GM21723 (cell line): ENCODE data around the gene GRAPL.
"Not testable (repeated sequence)": the region's sequence is repeated elsewhere in the genome, so short reads cannot be mapped to it uniquely, and the experiment has no call there.

Source experiments
- ATAC-seq: cut with Tn5 transposase; IDR thresholded peaks from one replicate; pipeline ENCODE4 v1.9.1; 2021; ENCODE audit warnings: mild to moderate bottlenecking, moderate library complexity; ENCODE audit not compliant: unreplicated experiment

Gene GRAPL

DNA sequence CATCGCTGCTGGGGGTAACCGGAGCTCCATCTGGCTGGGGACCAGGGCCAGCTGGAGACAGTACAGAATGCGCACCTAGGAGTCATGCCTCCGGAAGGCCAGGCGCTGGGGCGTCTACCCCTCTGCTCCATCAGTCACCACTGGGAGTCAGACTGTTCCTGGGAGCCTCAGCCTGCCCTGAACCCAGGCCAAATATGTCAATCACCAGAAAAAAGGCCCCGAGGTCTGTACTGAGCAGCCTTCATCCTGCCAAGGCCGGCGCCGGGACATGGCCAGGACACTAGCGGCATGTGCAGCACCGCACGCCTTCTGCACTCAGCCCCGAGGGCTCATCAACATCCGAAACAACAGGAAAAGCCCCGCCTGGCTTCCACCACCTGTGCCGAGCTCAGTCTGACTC lies 8.7 kb downstream of the GRAPL start:
- ATAC-seq = not testable (repeated sequence)

GRCh38 chr17:19136605-19137004 lies 9.2 kb downstream of the GRAPL start:
- ATAC-seq = not testable (repeated sequence)

DNA sequence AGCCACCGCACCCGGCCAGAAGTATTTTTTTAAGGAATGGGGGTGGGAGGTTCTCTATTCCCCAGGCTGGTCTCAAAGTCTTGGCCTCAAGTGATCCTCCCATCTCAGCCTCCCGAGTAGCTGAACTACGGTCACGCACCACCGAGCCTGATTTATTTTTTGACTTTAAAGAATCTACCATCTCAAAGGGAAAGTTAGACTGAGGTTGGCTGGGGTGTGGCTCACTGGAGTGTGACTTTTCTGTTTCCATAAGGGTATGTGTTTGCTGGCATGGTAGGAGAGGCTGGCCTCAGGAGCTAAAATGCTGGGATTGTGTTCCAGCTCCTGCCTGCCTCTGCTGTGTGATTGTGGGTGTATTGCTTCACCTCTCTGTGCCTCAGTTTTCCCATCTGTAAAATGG lies 10.6 kb downstream of the GRAPL start:
- ATAC-seq = not testable (repeated sequence)

DNA sequence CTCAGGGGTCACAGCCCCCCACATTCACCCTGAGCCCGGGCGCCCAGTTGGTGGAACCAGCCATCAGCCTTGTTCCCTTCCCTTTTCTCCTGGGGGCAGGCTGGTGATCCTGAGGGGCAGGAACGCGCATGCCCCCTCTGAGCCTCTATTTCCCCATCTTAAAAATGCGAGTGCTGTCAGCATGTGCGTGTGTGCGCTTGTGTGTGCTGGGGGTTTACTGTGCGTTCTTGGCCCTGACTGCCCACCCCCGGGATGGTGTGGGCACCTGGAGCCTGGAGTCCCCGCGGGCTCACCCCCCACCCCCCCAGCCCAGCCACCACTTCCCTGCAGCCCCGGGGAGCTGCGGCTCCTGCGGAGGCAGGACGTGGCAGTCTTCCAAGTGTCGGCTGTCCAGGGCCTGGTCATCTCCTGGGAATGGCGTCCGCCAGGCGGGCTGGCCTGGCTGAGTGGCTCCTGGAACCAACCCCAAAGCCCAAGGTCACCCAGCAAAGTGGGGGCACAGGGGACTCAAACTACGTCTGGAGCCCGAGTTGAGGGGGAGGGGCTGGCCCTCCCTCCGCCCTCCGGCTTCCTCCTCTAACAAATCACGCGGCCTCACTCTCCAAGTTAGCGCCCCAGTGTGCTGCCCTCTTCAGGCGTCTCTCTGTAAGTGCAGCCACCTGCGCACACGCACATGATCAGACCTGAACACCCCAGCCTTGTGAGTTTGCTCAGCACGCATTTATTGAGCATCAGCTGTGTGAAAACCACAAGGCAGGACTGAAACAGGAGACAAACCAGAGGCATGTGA lies 14.2 kb downstream of the GRAPL start:
- ATAC-seq = peak; percentile 56

- ATAC-seq = not testable (repeated sequence)
Measured at GRCh38 chr17:19142419-19142818, 15.0 kb downstream of the GRAPL start.

- not testable (repeated sequence) for ATAC-seq
Measured at GRCh38 chr17:19143097-19143777, 15.8 kb downstream of the GRAPL start.

- not testable (repeated sequence) for ATAC-seq
Measured at GRCh38 chr17:19144373-19144772, 17.0 kb downstream of the GRAPL start.

- ATAC-seq = not testable (repeated sequence)
Measured at GRCh38 chr17:19145471-19145870, 18.1 kb downstream of the GRAPL start.

DNA sequence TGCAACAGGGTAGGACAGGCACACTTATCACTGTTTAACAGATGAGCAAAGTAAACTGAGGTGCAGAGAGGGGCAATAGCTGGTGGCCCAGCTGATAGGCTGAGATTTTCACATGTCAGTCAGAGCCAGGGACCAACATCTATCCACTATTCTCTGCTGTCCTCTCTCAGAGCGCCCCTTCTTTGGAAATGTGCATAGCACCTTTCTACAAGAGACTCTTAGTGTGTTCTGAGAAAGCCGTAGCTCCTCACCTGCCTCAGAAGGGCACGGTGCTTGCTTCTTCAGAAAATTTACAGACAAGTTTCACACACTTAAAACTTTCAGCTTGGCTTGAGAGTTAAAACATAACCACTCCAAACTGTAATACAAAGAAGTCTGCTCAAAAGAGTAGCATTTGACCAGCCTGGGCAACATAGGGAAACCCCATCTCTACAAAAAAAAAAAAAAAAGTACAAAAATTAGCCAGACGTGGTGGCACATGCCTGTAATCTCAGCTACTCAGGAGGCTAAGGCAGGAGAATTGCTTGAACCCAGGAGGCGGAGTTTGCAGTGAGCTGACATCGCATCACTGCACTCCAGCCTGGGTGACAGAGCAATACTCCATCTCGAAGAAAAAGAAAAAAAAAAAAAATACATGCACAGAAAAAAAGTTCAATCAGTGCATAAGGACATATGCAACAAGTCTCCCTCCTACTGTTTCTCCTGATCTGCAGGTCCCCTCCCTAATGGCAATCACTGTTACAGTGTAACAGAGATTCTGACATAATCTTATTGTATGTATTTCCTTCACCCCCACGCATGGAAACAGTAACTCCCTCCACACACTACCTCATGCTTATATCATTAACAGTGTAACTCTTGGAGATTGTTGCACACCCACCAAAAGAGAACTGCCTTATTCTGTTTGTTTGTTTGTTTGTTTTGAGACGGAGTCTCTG lies 23.6 kb downstream of the GRAPL start:
- not testable (repeated sequence) for ATAC-seq

DNA sequence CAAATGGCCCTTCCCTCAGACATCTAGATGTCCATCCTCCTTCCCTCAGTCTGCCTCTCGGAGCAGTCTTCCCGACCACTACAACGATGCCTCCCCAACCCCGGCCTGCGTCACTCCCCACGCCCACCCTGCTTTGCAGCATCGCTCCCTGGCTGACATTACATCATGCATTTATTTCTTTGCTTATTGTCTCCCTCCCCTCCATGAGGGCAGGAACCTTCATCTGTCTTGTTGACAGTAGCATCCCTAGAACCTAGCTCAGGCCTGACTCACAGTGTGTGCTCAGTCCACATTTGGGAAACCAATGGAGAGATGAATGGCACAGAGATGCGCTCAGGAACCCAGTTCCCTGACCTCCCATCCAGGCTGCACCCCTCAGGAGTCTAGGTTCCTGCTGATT lies 30.2 kb downstream of the GRAPL start:
- not testable (repeated sequence) for ATAC-seq

DNA sequence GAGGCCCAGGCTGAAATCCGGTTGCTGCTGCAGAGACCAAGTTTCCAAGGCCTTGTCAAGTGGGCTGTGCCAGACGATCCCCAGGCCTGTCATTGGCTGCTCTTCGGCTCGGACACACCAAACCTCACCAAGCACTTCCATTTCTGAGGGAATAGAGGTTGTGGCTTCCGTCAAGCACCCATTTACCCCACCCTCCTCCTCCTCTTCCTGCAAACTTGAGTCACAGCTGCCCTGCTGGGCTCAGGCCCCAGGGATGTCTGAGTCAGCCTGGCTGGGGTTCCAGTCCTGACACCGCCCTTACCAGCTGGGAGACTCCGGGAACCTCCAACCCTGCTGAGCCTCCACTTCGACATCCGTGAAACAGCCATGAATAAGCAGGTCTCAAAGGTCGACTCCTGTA lies 31.1 kb downstream of the GRAPL start:
- not testable (repeated sequence) for ATAC-seq

DNA sequence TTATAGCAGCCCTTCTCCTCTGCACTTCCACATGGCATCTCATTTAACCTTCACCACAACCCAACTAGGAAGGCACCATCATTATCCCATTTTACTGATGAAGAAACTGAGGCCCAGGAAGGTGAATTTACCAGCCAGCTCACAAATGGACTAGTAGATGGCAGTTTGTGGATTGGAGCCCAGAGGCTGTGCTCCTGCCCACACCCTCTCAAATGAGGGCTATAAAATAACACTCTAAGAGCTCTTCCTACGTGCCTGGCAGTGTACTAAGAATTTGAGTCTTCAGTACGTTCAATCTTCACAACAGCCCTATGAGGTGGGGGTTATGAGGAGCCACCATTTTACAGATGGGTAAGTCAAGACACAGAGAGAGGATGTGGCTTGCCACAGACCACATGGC lies 31.5 kb downstream of the GRAPL start:
- ATAC-seq = not testable (repeated sequence)

GRCh38 chr17:19161308-19162107 lies 34.1 kb downstream of the GRAPL start:
- not testable (repeated sequence) for ATAC-seq

GRCh38 chr17:19162384-19163216 lies 35.2 kb downstream of the GRAPL start:
- ATAC-seq = not testable (repeated sequence)

GRCh38 chr17:19174422-19174821 lies 47.0 kb downstream of the GRAPL start:
- ATAC-seq = not testable (repeated sequence)

GRCh38 chr17:19175410-19175809 lies 48.0 kb downstream of the GRAPL start:
- ATAC-seq = not testable (repeated sequence)

- peak; percentile 81 for ATAC-seq
Measured at GRCh38 chr17:19181040-19181875, 53.9 kb downstream of the GRAPL start.
